Cardiac muscle cell (in vitro differentiated cells and primary cell): ENCODE measurements around the gene DDN. TPM values are rescaled to one million over a fixed set of nuclear protein-coding genes. Genes with fewer than 3 reads are reported as not detected.

Experiments used
- DNase-seq, 2 donors: peaks; one replicate each; pipeline versions ENCODE4 v3.0.0 to v3.0.0-alpha.2; 2010 to 2017; ENCODE audit warnings: low read depth in 1 of 2, low spot score in 1 of 2
- H3K27ac ChIP-seq: fragments of 200-600 bp; sonication (generic); 2 replicates; pipeline ENCODE4 v1.5.1; 2016
- H3K27me3 ChIP-seq: fragments of 200-600 bp; sonication (generic); 2 replicates; pipeline ENCODE4 v1.6.0; 2016; ENCODE audit warnings: control low read depth
- H3K36me3 ChIP-seq: fragments of 200-600 bp; sonication (generic); 2 replicates; pipeline ENCODE4 v1.5.1; 2016; ENCODE audit warnings: control low read depth
- H3K4me1 ChIP-seq: fragments of 200-600 bp; sonication (generic); 2 replicates; pipeline ENCODE4 v1.8.1; 2017; ENCODE audit warnings: low read depth, mild to moderate bottlenecking, mixed run types
- H3K4me3 ChIP-seq: fragments of 200-600 bp; sonication (generic); 2 replicates; pipeline ENCODE4 v1.5.1; 2016; ENCODE audit warnings: mild to moderate bottlenecking
- H3K9me3 ChIP-seq: fragments of 200-600 bp; sonication (generic); 2 replicates; pipeline ENCODE4 v1.5.1; 2017; ENCODE audit warnings: low read depth, mild to moderate bottlenecking, control low read depth
- polyA plus RNA-seq: library from polyadenylated mRNA; unstranded; fragments of >200 nt; fragmentation: Nextera tagmentation; extraction: Ambion mirVana; gene quantifications from 2 replicates; pipeline ENCODE4 v1.2.1, GENCODE V29; 2016
- total RNA-seq: library from RNA; depleted of rRNA; stranded (reverse); fragments of >200 nt; gene quantifications from 2 replicates; pipeline ENCODE4 v1.2.3, GENCODE V29; 2016
- TF ChIP-seq, protein P1 (sequence below): IDR thresholded peaks from 2 replicates; pipeline ENCODE4 v1.5.1; 2012; ENCODE audit warnings: low read depth, mild to moderate bottlenecking, low read length

The DDN gene
- total and polyA plus RNA-seq, 2 experiments from 2014 or later: 2.1 to 5.4 TPM

DNA sequence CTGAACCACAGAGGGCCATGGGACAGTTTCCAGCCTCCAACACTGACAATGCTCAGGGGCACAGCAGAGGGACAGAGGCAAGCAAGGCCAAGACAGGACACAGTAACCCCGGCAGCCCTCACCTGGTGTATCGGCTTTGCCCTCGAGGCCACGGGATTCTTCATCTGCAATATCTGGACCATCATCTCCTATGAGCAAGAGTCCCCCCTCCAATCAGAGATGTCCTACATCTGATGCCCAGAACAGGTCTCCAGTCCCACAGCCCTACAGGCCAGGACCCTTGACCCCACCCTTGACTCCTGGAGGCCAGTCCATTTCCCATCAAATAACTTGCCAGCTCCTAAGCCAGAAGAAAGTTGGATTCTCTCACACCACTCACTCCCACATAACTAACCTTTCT lies 44.1 kb upstream of the DDN start:
- H3K36me3 ChIP-seq: peaks cover 74% of the 10 kb centered on the region
- no peaks in the 10 kb centered on the region for H3K27me3 ChIP-seq
- no peaks in the 10 kb centered on the region for H3K9me3 ChIP-seq
- H3K4me3 ChIP-seq: no peak overlapping the region
- TF ChIP-seq, protein P1, sequence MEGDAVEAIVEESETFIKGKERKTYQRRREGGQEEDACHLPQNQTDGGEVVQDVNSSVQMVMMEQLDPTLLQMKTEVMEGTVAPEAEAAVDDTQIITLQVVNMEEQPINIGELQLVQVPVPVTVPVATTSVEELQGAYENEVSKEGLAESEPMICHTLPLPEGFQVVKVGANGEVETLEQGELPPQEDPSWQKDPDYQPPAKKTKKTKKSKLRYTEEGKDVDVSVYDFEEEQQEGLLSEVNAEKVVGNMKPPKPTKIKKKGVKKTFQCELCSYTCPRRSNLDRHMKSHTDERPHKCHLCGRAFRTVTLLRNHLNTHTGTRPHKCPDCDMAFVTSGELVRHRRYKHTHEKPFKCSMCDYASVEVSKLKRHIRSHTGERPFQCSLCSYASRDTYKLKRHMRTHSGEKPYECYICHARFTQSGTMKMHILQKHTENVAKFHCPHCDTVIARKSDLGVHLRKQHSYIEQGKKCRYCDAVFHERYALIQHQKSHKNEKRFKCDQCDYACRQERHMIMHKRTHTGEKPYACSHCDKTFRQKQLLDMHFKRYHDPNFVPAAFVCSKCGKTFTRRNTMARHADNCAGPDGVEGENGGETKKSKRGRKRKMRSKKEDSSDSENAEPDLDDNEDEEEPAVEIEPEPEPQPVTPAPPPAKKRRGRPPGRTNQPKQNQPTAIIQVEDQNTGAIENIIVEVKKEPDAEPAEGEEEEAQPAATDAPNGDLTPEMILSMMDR: no peak
- H3K27ac ChIP-seq: no peak overlapping the region
- no peaks in the 10 kb centered on the region for H3K4me1 ChIP-seq
- no peak for DNase-seq

DNA sequence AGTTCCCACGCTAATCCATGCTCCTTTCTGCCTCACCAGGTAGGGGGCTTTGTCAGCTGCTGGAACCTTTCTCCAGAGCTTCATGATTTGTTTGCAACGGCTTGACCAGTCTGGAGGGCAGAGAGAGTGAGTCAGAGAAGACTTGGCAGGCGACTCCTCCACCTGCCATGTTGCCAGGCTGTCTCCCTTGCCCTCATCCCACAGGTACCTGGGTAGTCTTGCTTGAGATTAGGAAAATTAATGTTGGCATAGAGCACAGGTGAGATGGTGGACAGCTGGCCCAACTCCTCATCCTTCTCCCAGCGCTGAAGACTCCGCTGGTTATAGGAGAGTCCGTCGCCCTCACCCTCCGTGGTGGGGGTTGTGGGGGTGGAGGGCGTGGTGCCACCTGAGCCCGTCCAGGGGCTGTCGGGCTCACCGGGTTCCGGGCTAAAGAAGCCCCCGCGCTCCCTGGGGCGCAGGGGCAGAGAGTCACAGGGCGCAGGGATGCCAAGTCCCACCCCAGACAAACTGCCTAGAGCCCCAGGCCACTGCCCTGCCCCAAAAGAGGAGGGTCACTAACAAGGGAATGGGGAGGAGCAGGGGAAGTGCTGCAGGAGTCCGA lies 42.8 kb upstream of the DDN start:
- H3K27ac ChIP-seq: no peak overlapping the region
- H3K4me1 ChIP-seq: no peaks in the 10 kb centered on the region
- H3K27me3 ChIP-seq: no peaks in the 10 kb centered on the region
- H3K9me3 ChIP-seq: no peaks in the 10 kb centered on the region
- H3K4me3 ChIP-seq: no peak overlapping the region
- DNase-seq: no peak
- TF ChIP-seq, protein P1: no peak
- H3K36me3 ChIP-seq: peaks cover 70% of the 10 kb centered on the region

DNA sequence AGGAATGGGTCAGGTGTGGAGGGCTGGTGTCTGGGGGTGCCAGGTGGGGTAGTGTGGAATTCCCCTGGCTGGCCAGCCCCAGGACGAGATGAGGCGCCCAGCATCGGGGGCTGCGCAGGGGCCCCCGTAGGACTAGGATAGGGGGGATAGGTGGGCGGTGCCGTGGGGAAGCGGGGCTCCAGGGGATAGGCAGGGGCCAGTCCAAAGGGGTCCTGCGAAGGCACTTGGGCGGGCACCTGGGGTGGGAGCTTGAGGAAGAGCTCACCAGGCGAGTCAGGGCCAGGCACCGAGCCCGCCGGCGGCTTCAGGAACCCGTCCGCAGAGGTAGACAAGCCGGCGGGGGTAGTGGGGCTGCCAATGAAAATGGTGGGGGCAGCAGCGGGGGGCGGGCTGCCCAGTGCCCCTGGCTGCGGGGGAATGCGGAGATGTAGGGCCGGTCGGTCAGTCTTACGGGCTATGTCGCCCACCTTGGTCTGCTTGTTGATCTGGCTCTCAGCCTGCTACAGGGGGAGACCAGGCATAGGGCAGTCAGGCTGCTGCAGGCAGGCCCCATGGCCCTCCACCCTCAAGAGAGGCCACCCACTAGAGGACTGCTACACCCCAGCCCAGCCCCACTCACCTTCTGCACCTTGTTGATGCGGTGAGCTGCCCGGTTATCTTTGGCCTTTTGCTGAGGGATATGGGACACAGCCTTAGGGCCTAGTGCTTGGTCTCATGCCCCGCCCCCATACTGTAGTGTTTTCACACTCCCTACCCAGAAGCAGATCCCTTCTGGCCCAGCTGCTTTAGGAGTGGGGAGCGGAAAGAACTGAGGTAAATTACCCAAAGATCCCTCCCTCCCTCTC lies 42.1 kb upstream of the DDN start:
- TF ChIP-seq, protein P1: no peak
- no peaks in the 10 kb centered on the region for H3K9me3 ChIP-seq
- no peak for DNase-seq
- H3K27ac ChIP-seq: no peak overlapping the region
- no peak overlapping the region for H3K4me3 ChIP-seq
- peaks cover 66% of the 10 kb centered on the region for H3K36me3 ChIP-seq
- no peaks in the 10 kb centered on the region for H3K27me3 ChIP-seq
- no peaks in the 10 kb centered on the region for H3K4me1 ChIP-seq

DNA sequence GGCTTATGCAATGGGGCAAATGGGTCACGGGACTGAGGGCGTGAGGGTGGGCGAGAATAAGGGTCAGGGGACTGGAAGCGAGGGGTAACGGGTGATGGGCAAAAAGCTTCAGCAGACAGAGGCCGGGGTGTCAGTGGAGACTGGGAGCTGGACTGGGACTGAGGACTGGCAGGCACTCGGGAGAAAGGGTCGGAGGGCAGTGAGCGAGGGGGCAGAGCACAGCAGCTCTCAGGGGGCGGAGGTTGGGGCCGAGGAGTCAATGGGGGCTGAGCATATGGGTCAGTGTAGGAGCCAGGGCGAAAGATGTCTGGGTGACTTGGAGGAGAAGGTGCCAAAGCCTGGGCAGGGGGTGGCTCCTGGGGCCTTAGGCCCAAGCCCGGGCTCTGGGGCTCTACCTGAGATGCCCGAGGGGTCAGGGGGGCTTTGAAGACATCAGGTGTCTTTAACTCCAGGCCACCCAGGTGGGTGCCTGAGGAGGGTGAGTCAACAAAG lies 41.2 kb upstream of the DDN start:
- Histone ChIP-seq H3K36me3 (peaks cover 64% of the 10 kb centered on the region), H3K4me3 (no peak overlapping the region), H3K27ac (no peak overlapping the region), H3K9me3 (no peaks in the 10 kb centered on the region), H3K27me3 (no peaks in the 10 kb centered on the region), H3K4me1 (no peaks in the 10 kb centered on the region)
- DNase-seq: no peak
- TF ChIP-seq, protein P1: no peak

DNA sequence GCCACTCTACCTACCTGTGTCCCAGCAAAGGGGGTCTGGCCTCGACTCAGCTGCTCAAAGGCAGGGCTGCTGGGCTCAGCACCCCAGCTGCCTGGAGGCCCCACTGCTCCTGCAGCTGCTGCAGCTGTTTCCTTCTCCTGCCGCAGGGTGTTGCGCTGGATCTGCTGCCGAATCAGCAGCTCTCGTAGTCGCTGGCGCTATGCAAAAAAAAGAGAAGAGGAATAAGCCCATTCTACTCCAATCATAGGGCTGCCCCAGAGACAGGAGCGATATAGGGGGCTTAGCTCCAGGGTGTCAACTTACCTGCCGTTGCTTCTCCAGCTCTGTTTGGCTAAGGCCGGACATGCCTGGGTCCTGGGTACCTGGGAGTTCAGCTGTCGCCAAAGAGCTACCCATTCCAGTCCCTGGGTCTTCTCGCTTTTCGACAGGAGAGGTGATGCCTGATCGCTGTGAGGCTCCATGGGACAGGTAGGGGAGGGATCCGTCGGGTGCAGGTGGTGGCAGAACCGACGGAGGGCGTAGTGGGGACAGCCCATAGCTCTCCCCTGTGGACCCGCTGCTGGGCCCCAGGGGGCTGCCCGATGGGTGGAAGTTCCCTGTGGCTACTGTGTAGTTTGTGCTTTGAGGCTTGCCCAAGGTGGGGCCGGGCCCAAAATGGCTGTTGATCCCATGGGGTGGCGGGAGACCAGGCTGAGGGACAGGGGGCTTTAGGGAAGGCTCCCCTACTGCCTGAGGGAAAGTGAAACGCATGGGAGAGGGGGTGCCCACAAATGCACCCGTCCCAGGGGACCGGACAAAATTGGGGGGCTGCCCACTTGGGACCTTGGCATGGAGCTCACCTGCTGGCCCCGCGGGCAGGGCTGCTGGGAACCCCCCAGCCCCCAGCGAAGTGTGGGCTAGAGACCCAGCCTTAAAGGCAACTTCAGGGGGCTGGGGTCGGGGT lies 40.5 kb upstream of the DDN start:
- Histone ChIP-seq H3K4me3 (no peak overlapping the region), H3K27ac (no peak overlapping the region), H3K4me1 (no peaks in the 10 kb centered on the region), H3K9me3 (no peaks in the 10 kb centered on the region), H3K36me3 (peaks cover 66% of the 10 kb centered on the region), H3K27me3 (no peaks in the 10 kb centered on the region)
- TF ChIP-seq, protein P1: no peak
- DNase-seq: no peak
